ENCODE results near the gene FFAR1.

GRCh38 chr19:35345671-35346111 is 2.0 kb upstream of the FFAR1 start:
- TF ChIP-seq MAX (IDR thresholded peaks at IDR 0.05; ENCODE audit: insufficient read depth, insufficient read length) = no peak
- no peak for TF ChIP-seq CTCF (IDR thresholded peaks at IDR 0.05; ENCODE audit: extremely low read depth in 1 of 2, insufficient read depth in 1 of 2, low read depth in 1 of 2, low read length in 2 of 2)
- no peak for TF ChIP-seq POLR2AphosphoS5 (IDR thresholded peaks at IDR 0.05; ENCODE audit: insufficient read depth, low read depth, low read length)
- TF ChIP-seq POLR2A (IDR thresholded peaks at IDR 0.05; ENCODE audit: low read depth, low read length) = no peak
- no peak for TF ChIP-seq FOS (IDR thresholded peaks at IDR 0.05; ENCODE audit: borderline replicate concordance, insufficient read depth, low read length)
- no peak for TF ChIP-seq JUN (IDR thresholded peaks at IDR 0.05; ENCODE audit: borderline replicate concordance, insufficient read depth, insufficient read length, low read depth)
- TF ChIP-seq EZH2 (IDR thresholded peaks at IDR 0.05; ENCODE audit: borderline replicate concordance, low read depth, low read length, severe bottlenecking) = no peak
- no peak for TF ChIP-seq GATA2 (IDR thresholded peaks at IDR 0.05; ENCODE audit: insufficient read depth, insufficient read length, low read depth, low read length)
